ENCODE measurements around the gene ZNF888.

ZNF888 gene

DNA sequence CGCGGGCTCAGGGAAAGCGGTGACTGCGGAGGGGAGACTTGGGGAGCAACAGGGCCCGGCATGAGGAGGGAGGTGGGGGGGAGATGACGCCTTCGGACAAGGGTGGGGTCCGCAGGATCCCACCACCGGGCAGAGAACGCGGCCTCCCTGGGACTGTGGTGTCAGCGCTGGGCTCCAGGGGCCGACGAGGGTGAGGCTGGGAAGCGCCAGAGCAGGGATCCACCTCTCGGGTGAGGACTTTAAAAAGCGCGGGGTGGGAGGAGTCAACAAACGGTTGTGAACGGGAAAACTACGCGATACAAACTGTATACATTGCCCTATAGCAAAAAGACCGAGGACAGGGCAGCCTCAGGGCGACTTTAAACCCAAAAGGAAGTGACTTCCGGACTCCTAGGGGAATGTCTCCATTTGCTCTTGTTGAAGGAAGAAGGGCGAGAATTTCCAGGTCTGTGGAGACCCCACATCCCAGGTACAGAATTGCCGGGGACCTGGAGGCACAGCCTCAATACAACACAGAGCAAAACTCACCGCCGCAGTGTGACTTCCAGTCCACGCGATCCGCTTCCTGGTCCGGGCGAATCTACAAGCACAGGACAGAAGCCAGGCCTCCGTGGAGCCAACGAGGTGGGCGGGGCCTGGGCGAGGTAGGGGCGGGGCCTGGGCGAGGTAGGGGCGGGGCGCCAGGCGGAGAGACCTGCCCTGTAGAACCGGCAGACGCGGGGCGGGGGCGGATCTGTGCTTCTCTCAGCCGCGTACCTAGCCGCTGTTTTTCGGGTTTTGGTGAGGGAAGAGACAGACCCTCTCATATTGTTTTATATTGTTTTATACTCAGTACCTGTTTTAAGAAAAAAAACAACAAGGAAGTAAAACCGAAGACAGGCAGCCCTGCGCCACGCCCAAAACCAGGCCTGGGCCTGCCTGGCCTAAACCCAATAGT lies at the start of gene ZNF888:
Gene ZNF888, minus strand, starts transcription at position 588 of the 937 bp plus-strand sequence. CDS start 5,555 bp downstream, outside the sequence.
- H3K27me3 Mint-ChIP-seq: no peaks in the 10 kb centered on the region
- peak within 1 kb of the TSS; percentile 1 for H3K27ac Mint-ChIP-seq (ENCODE audit: low read depth)
- peak; percentile 99 for ATAC-seq (replicated peaks; ENCODE audit: extremely low read depth, poor library complexity, severe bottlenecking)
- peak within 1 kb of the TSS; percentile 84 for H3K4me3 Mint-ChIP-seq
- no peaks in the 10 kb centered on the region for H3K9me3 Mint-ChIP-seq
- H3K36me3 Mint-ChIP-seq (ENCODE audit: insufficient read depth): peaks cover 5% of the 10 kb centered on the region
- peak; percentile 67 to 73 for DNase-seq (ENCODE audit: low spot score in 2 of 2)
- peaks cover 19% of the 10 kb centered on the region for H3K4me1 Mint-ChIP-seq

DNA sequence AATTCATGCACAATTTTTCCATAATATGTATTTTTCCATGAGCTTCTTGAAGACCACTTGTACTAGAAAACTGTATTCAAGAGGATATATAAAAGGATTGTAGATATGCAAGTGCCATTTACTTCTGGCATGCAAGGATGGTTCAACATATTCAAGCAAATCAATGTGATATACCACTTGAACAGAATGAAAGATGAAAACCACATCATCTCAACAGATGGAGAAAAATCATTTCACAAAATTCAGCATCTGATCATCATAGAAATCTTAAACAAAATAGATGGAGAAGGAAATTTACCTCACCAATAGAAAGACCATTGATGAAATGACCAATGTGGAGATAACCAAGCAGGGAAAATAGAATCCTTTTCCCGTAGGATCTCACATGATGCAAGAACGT lies 44.5 kb upstream of the ZNF888 start:
- Mint-ChIP-seq H3K36me3 (ENCODE audit: insufficient read depth) (peaks cover 5% of the 10 kb centered on the region), H3K27me3 (peaks cover 10% of the 10 kb centered on the region), H3K4me3 (no peak overlapping the region), H3K4me1 (peaks cover 10% of the 10 kb centered on the region), H3K27ac (ENCODE audit: low read depth) (no peak overlapping the region), H3K9me3 (peaks cover 15% of the 10 kb centered on the region)
- no peak for DNase-seq (ENCODE audit: low spot score in 2 of 2)
- no peak for ATAC-seq (replicated peaks; ENCODE audit: extremely low read depth, poor library complexity, severe bottlenecking)

DNA sequence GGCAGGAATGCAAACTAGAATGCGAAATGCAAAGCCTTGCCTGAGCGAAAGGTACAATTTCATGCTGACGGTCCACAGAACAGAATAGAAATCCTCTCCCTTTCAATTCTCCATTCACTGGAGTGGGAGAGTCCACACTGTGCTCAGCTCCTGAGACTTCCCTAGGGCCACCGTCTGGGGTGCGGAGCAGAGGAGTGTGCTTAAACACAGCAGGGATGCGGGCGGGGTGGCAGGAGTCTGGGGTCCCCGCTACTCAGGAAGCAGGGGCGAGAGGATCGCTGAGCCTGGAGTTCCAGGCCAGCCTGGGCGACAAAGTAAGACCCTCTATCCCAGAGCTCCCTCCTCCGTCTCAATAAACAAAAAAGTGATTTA lies 40.0 kb upstream of the ZNF888 start:
- peak overlapping the region; percentile 87 for H3K4me3 Mint-ChIP-seq
- H3K36me3 Mint-ChIP-seq (ENCODE audit: insufficient read depth): peaks cover 14% of the 10 kb centered on the region
- H3K27ac Mint-ChIP-seq (ENCODE audit: low read depth): peak overlapping the region; percentile 84
- ATAC-seq (replicated peaks; ENCODE audit: extremely low read depth, poor library complexity, severe bottlenecking) (peak; percentile 2), DNase-seq (ENCODE audit: low spot score in 2 of 2) (no peak)
- H3K4me1 Mint-ChIP-seq: peaks cover 24% of the 10 kb centered on the region
- no peaks in the 10 kb centered on the region for H3K27me3 Mint-ChIP-seq
- H3K9me3 Mint-ChIP-seq: peaks cover 12% of the 10 kb centered on the region

DNA sequence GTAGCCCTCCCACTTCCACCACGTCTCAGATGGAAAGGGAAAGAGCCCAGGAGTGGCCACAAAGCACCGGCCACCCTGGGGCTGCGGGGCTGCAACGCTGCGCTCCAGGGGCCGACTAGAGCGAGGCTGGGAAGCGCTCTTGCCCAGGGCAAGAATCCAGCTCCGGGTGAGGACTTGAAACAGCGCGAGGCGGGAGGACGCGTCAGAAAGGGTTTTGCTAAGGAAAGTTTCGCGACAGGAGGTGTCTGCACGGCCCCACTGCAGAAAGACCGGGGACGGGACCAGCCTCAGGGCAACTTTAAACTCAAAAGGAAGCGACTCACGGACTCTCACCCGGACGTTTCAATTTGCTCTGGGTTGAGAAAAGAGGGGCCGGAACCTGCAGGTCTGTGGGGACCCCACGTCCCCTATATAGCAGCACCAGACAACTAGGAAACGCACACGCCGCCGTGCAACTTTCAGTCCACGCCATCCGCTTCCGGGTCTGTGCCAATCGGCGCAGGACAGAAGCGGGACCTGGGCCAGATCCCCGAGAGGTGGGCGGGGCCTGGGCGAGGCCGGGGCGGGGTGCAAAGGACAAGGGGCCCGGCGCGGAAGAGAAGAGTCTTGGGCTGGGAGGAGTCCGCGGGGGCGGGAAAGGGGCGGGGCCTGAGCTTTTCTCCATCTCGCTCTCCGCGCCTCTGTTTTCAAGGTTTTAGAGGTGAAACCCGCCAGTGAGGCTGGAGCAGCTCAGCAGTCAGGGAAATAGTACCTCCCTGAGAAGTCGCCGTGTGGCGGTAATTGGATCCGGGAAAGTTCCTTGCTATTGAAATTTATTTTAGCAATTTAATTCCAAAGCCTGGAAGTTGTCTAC lies 39.4 kb upstream of the ZNF888 start, which contains the start of gene ZNF816:
Gene ZNF816, minus strand, starts transcription at position 488 of the 853 bp plus-strand sequence. CDS start 6,792 bp downstream, outside the sequence.
- H3K4me1 Mint-ChIP-seq: peaks cover 24% of the 10 kb centered on the region
- peaks cover 12% of the 10 kb centered on the region for H3K9me3 Mint-ChIP-seq

DNA sequence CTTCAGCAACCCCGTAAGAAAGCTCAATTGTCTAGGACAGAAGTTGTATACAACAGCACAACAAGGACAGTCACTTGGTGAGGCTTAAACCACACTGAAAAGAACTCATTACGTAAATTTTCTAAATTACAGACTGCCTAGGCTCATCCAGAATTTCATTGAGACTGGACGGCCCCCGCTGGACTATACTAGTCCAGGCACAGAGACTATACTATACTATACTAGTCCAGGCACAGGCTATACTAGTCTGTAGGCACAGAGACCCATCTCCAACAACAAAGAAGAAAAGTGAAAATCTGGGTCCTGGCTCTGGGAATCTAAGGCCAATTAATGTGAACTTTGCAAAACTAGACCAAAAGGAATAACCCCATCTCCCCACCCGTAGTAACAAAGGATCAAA lies 38.8 kb upstream of the ZNF888 start:
- DNase-seq (ENCODE audit: low spot score in 2 of 2) (no peak), ATAC-seq (replicated peaks; ENCODE audit: extremely low read depth, poor library complexity, severe bottlenecking) (no peak)
- Mint-ChIP-seq H3K4me1 (peaks cover 24% of the 10 kb centered on the region), H3K4me3 (peak overlapping the region; percentile 87), H3K27me3 (no peaks in the 10 kb centered on the region), H3K36me3 (ENCODE audit: insufficient read depth) (peaks cover 14% of the 10 kb centered on the region), H3K9me3 (peaks cover 8% of the 10 kb centered on the region), H3K27ac (ENCODE audit: low read depth) (peak overlapping the region; percentile 84)

More for the DNA sequence above, 39.4 kb upstream of the ZNF888 start, which contains the start of gene ZNF816:
- H3K36me3 Mint-ChIP-seq (ENCODE audit: insufficient read depth): peaks cover 14% of the 10 kb centered on the region
- H3K4me3 Mint-ChIP-seq: peak within 1 kb of the TSS; percentile 87
- DNase-seq (ENCODE audit: low spot score in 2 of 2) (peak; percentile 96 to 98), ATAC-seq (replicated peaks; ENCODE audit: extremely low read depth, poor library complexity, severe bottlenecking) (peak; percentile 100)
- H3K27ac Mint-ChIP-seq (ENCODE audit: low read depth): peak within 1 kb of the TSS; percentile 84
- H3K27me3 Mint-ChIP-seq: no peaks in the 10 kb centered on the region

DNA sequence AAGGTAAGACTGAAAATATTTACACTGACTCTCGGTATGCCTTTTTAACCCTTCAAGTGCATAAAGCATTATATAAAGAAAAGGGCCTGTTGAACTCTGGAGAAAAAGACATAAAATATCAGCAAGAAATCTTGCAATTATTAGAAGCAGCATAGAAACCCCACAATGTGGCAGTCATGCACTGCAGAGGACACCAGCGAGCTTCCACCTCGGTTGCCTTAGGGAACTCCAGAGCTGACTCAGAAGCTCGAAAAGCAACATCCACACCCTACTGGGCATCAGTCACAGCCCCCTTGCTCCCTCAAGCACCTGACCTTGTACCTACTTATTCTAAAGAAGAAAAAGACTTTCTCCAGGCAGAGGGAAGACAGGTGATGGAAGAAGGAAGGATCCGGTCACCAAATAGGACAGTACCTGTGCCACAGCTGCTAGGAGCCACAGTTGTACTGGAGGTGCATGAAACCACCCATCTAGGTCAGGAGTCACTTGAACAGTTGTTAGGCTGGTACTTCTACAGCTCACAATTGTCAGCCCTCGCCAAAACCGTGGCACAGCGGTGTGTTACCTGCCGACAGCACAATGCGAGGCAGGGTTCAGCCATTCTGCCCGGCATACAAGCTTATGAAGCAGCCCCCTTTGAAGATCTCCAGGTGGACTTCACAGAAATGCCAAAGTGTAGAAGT lies 36.5 kb upstream of the ZNF888 start:
- no peak overlapping the region for H3K27ac Mint-ChIP-seq (ENCODE audit: low read depth)
- peaks cover 21% of the 10 kb centered on the region for H3K9me3 Mint-ChIP-seq
- DNase-seq (ENCODE audit: low spot score in 2 of 2): no peak
- ATAC-seq (replicated peaks; ENCODE audit: extremely low read depth, poor library complexity, severe bottlenecking): no peak
- peaks cover 30% of the 10 kb centered on the region for H3K36me3 Mint-ChIP-seq (ENCODE audit: insufficient read depth)
- no peaks in the 10 kb centered on the region for H3K27me3 Mint-ChIP-seq
- H3K4me3 Mint-ChIP-seq: peak overlapping the region; percentile 6
- H3K4me1 Mint-ChIP-seq: peaks cover 24% of the 10 kb centered on the region

DNA sequence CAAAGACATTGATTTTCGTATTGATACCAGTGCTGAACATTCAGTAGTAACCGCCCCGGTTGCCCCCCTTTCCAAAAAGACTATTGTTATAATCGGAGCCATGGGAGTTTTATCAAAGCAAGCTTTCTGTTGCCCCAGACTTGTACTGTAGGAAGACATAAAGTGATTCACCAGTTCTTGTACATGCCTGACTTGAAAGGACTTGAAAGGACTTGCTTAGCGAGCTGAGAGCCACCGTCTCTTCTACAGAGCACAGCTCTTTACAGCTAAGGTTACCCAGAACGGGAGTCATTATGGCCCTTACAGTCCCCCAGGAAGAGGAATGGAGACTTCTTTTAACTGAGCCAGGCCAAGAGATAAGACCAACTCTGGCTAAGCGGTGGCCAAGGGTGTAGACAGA lies 34.4 kb upstream of the ZNF888 start:
- Mint-ChIP-seq H3K4me1 (peaks cover 15% of the 10 kb centered on the region), H3K9me3 (peaks cover 22% of the 10 kb centered on the region), H3K27ac (ENCODE audit: low read depth) (no peak overlapping the region), H3K27me3 (no peaks in the 10 kb centered on the region), H3K4me3 (no peak overlapping the region), H3K36me3 (ENCODE audit: insufficient read depth) (peaks cover 37% of the 10 kb centered on the region)
- ATAC-seq (replicated peaks; ENCODE audit: extremely low read depth, poor library complexity, severe bottlenecking) (no peak), DNase-seq (ENCODE audit: low spot score in 2 of 2) (no peak)

DNA sequence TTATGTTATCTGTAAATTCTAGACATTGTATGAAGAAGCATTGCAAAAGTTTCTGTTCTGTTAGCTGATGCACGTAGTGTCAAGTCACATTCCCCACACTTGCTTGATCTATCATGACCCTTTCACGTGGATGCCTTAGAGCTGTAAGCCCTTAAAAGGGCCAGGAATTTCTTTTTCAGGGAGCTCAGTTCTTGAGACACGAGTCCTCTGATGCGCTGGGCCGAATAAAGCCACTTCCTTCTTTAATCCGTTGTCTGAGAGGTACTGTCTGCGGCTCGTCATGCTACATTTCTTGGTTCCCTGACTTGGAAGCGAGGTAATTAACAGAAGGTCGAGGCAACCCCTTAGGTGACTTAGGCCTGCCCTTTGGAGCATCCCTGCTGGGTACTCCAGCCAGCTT lies 33.7 kb upstream of the ZNF888 start:
- no peak overlapping the region for H3K27ac Mint-ChIP-seq (ENCODE audit: low read depth)
- peaks cover 27% of the 10 kb centered on the region for H3K9me3 Mint-ChIP-seq
- DNase-seq (ENCODE audit: low spot score in 2 of 2) (no peak), ATAC-seq (replicated peaks; ENCODE audit: extremely low read depth, poor library complexity, severe bottlenecking) (no peak)
- H3K27me3 Mint-ChIP-seq: no peaks in the 10 kb centered on the region
- peaks cover 38% of the 10 kb centered on the region for H3K36me3 Mint-ChIP-seq (ENCODE audit: insufficient read depth)
- peaks cover 10% of the 10 kb centered on the region for H3K4me1 Mint-ChIP-seq
- no peak overlapping the region for H3K4me3 Mint-ChIP-seq

DNA sequence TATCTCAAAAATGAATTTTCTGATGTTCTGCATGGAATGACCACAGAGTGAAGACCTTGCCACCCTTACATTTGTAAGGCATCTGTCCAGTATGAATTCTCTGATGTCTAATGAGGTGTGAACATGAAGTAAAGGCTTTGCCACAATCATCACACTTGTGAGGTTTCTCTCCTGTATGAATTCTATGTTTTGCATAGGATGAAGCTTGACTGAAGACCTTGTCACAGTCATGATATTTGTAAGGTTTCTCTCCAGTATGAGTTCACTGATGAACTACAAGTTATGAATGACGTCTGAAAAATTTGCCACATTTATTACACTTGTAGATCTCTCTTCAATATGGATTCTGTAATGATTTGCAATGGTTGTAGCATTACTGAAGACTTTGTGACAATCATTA lies 26.2 kb upstream of the ZNF888 start:
- H3K27me3 Mint-ChIP-seq: no peaks in the 10 kb centered on the region
- H3K36me3 Mint-ChIP-seq (ENCODE audit: insufficient read depth): peaks cover 27% of the 10 kb centered on the region
- peaks cover 19% of the 10 kb centered on the region for H3K9me3 Mint-ChIP-seq
- H3K4me1 Mint-ChIP-seq: no peaks in the 10 kb centered on the region
- H3K4me3 Mint-ChIP-seq: no peak overlapping the region
- H3K27ac Mint-ChIP-seq (ENCODE audit: low read depth): no peak overlapping the region
- no peak for DNase-seq (ENCODE audit: low spot score in 2 of 2)
- no peak for ATAC-seq (replicated peaks; ENCODE audit: extremely low read depth, poor library complexity, severe bottlenecking)

DNA sequence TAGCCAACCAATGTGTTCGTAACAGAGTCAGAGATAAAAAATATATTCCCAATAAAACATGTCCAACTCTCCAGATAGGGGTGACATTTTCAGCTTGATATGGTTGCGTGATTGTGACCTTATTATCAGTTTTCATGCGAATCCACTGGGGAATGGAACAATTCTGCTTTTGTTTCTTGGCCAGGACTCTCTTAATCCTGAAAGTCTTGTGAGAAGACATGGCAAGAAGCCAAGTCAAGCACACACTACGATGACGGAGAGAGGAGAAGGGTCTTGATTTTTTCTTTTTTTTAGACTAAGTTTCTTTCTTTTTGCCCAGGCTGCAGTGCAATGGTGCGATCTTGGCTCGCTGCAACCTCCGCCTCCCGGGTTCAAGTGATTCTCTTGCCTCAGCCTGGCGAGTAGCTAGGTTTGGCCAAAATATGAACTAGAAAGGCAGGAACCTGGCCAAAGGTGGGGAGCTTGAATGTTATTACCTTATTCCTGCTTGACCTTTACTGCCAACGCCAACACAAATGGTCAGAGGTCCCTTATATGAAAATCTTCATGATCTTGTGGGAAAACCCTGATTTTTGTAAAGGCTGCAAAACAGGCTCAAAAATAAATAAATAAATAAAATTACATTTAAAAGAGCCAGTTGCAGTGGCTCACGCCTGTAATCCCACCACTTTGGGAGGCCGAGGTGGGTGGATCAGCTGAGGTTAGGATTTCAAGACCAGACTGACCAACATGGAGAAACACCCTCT lies 25.0 kb upstream of the ZNF888 start:
- H3K27me3 Mint-ChIP-seq: no peaks in the 10 kb centered on the region
- H3K9me3 Mint-ChIP-seq: peaks cover 19% of the 10 kb centered on the region
- DNase-seq (ENCODE audit: low spot score in 2 of 2) (no peak), ATAC-seq (replicated peaks; ENCODE audit: extremely low read depth, poor library complexity, severe bottlenecking) (no peak)
- peaks cover 24% of the 10 kb centered on the region for H3K36me3 Mint-ChIP-seq (ENCODE audit: insufficient read depth)
- no peaks in the 10 kb centered on the region for H3K4me1 Mint-ChIP-seq
- H3K27ac Mint-ChIP-seq (ENCODE audit: low read depth): no peak overlapping the region
- H3K4me3 Mint-ChIP-seq: no peak overlapping the region

DNA sequence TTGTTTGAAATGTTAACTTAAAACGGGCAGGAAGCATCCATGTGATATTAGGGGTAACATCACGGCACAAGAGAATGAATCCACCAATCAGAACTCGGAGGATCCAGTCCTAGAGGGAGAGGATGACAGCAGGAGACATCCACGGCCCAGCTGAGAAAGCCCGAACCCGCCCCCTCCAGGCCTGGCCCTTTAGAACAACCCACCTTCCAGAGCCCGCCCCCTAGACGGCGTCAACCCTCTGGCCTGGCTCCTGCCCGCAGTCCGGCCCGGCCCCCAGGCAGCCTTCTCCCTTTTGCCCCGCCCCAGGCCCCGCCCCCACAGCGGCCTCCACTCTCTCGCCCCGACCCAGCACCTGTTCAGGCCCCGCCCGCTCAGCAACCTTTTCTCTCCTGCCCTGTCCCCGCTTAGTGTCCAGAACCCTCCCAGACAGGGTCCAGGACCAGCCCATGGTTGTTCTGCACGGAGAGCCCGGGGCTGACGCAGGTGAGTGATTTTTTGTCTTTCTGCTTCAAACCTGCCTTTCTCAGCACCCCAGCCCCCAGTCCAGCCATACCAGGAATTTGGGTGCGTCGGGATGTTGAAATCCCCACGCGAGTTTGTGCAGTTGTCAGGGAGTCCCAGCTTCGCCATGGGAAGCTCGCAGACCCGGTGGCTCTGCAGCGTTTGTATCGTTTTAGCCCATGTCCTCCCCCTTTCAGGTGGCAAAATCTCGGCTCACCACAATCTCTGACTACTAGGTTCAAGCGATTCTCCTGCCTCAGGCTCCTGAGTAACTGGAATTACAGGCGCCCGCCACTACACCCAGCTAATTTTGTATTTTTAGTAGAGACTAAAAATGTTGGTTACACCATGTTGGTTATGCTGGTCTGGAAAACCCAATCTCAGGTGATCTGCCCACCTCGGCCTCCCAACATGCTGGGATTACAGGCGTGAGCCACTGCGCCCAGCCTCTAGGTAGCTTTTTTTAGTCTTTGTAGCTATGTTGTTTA lies 23.4 kb upstream of the ZNF888 start:
- Mint-ChIP-seq H3K36me3 (ENCODE audit: insufficient read depth) (peaks cover 16% of the 10 kb centered on the region), H3K27me3 (no peaks in the 10 kb centered on the region), H3K27ac (ENCODE audit: low read depth) (no peak overlapping the region), H3K4me3 (no peak overlapping the region), H3K4me1 (peaks cover 8% of the 10 kb centered on the region), H3K9me3 (peaks cover 12% of the 10 kb centered on the region)
- ATAC-seq (replicated peaks; ENCODE audit: extremely low read depth, poor library complexity, severe bottlenecking): no peak
- DNase-seq (ENCODE audit: low spot score in 2 of 2): no peak

Measured in central memory CD8-positive, alpha-beta T cell (primary cell).